ENCODE measurements around the gene RREB1. TPM values are rescaled to one million over a fixed set of nuclear protein-coding genes. Genes with fewer than 3 reads are reported as not detected.

Gene RREB1
- polyA plus RNA-seq, 1 donor from 2014 or later: not detected

- no peak overlapping the region for H3K4me2 ChIP-seq (ENCODE audit: low read length)
- no peaks in the 10 kb centered on the region for H3F3A ChIP-seq (ENCODE audit: insufficient read depth, low read length, poor library complexity, severe bottlenecking)
- no peak for TF ChIP-seq RAD21 (conservative IDR thresholded peaks at IDR 0.05)
- TF ChIP-seq, protein P1, sequence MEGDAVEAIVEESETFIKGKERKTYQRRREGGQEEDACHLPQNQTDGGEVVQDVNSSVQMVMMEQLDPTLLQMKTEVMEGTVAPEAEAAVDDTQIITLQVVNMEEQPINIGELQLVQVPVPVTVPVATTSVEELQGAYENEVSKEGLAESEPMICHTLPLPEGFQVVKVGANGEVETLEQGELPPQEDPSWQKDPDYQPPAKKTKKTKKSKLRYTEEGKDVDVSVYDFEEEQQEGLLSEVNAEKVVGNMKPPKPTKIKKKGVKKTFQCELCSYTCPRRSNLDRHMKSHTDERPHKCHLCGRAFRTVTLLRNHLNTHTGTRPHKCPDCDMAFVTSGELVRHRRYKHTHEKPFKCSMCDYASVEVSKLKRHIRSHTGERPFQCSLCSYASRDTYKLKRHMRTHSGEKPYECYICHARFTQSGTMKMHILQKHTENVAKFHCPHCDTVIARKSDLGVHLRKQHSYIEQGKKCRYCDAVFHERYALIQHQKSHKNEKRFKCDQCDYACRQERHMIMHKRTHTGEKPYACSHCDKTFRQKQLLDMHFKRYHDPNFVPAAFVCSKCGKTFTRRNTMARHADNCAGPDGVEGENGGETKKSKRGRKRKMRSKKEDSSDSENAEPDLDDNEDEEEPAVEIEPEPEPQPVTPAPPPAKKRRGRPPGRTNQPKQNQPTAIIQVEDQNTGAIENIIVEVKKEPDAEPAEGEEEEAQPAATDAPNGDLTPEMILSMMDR (IDR thresholded peaks at IDR 0.05; ENCODE audit: poor library complexity, severe bottlenecking): peak; percentile 30
- no peaks in the 10 kb centered on the region for H3K79me2 ChIP-seq (replicated peaks; ENCODE audit: insufficient read depth, low read length)
- no peaks in the 10 kb centered on the region for H3K9me3 ChIP-seq (ENCODE audit: low read length)
- no peaks in the 10 kb centered on the region for H4K20me1 ChIP-seq (ENCODE audit: insufficient read depth)
- no peak overlapping the region for H3K4me3 ChIP-seq (ENCODE audit: low read length)
- no peaks in the 10 kb centered on the region for H3K9me2 ChIP-seq (ENCODE audit: insufficient read depth, low read length)
- no peaks in the 10 kb centered on the region for H3K27me3 ChIP-seq (ENCODE audit: insufficient read depth, low read depth, low read length)
- H2AFZ ChIP-seq (ENCODE audit: low read depth, low read length): no peak overlapping the region
- H3K9ac ChIP-seq (ENCODE audit: low read length): no peak overlapping the region
- H3K36me3 ChIP-seq (ENCODE audit: insufficient read depth, low read length): peaks cover 2% of the 10 kb centered on the region
- H3K27ac ChIP-seq (ENCODE audit: low read length): no peak overlapping the region
Measured at GRCh38 chr6:7276199-7276524, 168.4 kb downstream of the RREB1 start.

DNA sequence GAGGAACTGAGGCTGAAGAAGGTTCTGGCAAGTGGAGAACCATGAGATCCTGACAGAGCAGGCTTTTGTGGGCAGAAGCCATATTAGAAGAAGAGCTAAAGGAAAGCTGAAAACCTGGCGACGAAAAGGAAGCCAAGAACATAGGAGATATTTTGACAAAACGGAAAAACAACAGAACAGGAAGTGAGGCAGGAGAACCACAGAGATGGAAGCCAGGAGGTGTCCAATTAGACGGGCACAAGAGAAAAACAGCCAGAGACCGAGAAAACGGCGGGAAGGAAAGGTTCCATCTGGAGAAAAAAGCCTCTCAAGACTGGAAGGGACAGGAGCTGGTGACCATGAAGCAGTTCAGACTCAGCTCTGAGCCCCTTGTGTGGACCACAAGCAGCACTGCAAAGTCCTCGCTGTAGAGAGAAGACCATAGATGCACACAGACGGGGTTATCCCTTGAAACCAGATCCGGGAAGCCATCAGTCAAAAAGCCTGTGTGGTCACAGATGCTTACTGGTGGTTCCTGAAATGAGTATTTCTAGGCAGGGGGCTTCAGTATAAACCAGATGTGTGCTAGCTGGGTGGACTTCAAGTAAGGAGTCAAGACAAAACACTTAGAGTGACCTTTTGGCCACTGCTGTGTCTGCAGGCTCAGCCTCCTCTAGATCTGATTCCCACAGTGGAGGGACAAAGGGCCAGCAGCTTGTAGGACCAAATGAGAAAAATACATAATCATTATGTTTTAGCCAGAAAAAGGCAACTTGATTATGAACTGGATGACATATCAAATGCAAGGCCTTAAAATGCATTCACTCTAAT, 174.5 kb downstream of the RREB1 start:
- Histone ChIP-seq H3K27ac (ENCODE audit: low read length) (no peak overlapping the region), H3K79me2 (replicated peaks; ENCODE audit: insufficient read depth, low read length) (no peaks in the 10 kb centered on the region), H2AFZ (ENCODE audit: low read depth, low read length) (no peak overlapping the region), H4K20me1 (ENCODE audit: insufficient read depth) (no peaks in the 10 kb centered on the region), H3K36me3 (ENCODE audit: insufficient read depth, low read length) (peaks cover 5% of the 10 kb centered on the region), H3K9me3 (ENCODE audit: low read length) (no peaks in the 10 kb centered on the region), H3K4me3 (ENCODE audit: low read length) (no peak overlapping the region), H3K9ac (ENCODE audit: low read length) (no peak overlapping the region), H3K9me2 (ENCODE audit: insufficient read depth, low read length) (no peaks in the 10 kb centered on the region), H3F3A (ENCODE audit: insufficient read depth, low read length, poor library complexity, severe bottlenecking) (no peaks in the 10 kb centered on the region), H3K4me2 (ENCODE audit: low read length) (no peak overlapping the region), H3K27me3 (ENCODE audit: insufficient read depth, low read depth, low read length) (no peaks in the 10 kb centered on the region)
- TF ChIP-seq TAF1 (IDR thresholded peaks at IDR 0.05; ENCODE audit: low read depth) (no peak), EZH2 (IDR thresholded peaks at IDR 0.05; ENCODE audit: borderline replicate concordance, insufficient read depth, low read length, poor library complexity, severe bottlenecking) (no peak), REST (IDR thresholded peaks at IDR 0.05; ENCODE audit: borderline replicate concordance) (no peak), POLR2AphosphoS5 (IDR thresholded peaks at IDR 0.05) (no peak), SMC3 (conservative IDR thresholded peaks at IDR 0.05; ENCODE audit: poor library complexity) (no peak), RAD21 (conservative IDR thresholded peaks at IDR 0.05) (no peak), EP300 (conservative IDR thresholded peaks at IDR 0.05; ENCODE audit: poor library complexity, severe bottlenecking) (no peak), MXI1 (conservative IDR thresholded peaks at IDR 0.05; ENCODE audit: poor library complexity, severe bottlenecking) (no peak)
- TF ChIP-seq, protein P1 (IDR thresholded peaks at IDR 0.05; ENCODE audit: poor library complexity, severe bottlenecking): no peak
